ENCODE results near the gene SAPCD1.

Gene SAPCD1

DNA sequence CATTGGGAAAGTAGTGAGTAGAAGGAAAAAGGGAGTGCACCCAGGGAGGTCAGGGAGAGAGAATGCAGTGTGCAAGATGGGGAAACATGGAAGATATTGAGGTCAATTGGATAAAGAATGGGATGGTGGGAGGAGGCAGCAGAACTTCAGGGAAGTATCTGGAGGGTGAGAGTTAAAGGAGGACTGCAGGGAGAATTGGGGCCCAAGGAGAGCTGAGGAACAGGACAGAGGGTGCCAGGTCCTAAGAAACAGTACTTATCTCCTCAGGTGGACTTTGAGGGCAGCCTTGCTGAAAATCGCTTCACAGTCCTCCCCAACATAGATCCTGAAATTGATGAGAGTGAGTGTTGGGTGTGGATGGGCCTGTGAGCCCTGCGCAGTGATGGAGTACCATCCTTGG is 4.2 kb upstream of the SAPCD1 start:
- DNase-seq, result no peak

GRCh38 chr6:31760790-31761189 is 1.7 kb upstream of the SAPCD1 start:
- DNase-seq, result no peak

- DNase-seq, result no peak
Measured at GRCh38 chr6:31761343-31761742, 1.1 kb upstream of the SAPCD1 start.

DNA sequence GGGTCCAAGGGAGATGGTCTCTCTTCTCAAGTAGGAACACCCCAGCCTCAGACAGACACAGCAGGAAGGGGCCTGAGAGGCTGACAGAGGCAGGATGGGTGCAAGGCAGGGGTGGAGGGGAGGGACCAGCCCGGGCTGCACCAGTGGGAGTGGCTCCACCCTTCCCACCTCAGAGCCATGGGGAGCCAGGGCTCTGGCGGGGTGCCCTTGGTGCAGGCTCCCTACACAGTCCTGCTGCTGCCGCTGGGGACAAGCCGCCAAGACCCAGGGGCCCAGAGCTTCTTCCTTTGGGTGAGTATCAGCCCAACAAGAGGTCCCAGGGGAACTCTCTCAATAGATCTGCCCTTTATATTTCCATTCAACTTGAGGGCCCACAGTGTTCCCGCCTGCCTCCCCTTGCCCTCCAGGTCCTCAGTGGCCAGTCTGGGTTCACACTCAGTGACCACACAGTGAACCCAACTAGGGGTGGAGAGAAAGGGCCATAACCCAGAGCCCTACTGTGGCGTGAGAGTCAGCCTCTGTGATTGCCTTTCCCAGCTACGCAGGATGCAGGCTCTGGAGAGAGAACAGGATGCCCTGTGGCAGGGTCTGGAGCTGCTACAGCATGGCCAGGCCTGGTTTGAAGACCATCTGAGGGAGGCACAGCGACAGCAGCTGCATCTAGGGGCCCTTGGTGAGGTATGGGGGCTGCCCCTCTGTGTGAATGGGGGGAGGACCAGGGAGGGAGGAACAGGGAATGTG is 592 bp downstream of the SAPCD1 start:
- no peak for DNase-seq

- no peak for DNase-seq
Measured at GRCh38 chr6:31763619-31763940, 1.1 kb downstream of the SAPCD1 start.

- no peak for DNase-seq
Measured at GRCh38 chr6:31764198-31764597, 1.7 kb downstream of the SAPCD1 start.

GRCh38 chr6:31765559-31765909 is 3.1 kb downstream of the SAPCD1 start:
- DNase-seq, result no peak

GRCh38 chr6:31765910-31766794 is 3.7 kb downstream of the SAPCD1 start:
- DNase-seq, result no peak

- no peak for DNase-seq
Measured at GRCh38 chr6:31767096-31767645, 4.7 kb downstream of the SAPCD1 start.

- no peak for DNase-seq
Measured at GRCh38 chr6:31768363-31769257, 6.2 kb downstream of the SAPCD1 start.

DNA sequence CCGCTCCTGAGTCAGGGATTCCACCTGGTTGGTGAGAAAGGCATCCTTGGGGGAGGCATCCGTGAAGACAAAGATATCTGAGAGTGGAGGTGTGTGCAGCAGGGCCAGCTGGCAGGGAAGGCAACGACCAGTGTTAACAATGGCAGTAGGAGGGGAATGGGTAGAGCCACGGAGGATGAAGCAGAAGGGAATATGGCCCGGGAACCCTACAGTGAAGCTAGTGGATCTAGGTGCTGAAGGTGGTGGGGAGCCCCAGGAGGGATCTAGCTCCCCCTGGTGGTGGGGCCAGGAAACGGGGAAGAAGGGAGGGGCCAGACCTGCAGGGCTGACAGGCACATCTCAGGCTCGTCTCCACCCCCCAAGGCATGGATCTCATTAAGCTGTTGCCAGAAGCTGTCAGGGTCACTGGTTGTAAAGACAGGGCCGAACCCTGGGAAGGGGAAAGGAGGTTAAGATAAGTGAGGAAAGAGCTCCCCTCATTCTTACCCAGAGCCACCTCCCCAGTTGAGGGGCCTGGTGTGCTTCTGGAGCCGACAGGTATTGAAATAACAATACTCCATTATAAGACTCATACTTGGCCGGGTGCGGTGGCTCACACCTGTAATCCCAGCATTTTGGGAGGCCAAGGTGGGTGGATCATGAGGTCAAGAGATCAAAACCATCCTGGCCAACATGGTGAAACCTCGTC is 7.4 kb downstream of the SAPCD1 start:
- DNase-seq, result peak; percentile 23 to 34

GRCh38 chr6:31770860-31771259 is 8.4 kb downstream of the SAPCD1 start:
- DNase-seq, result no peak

- no peak for DNase-seq
Measured at GRCh38 chr6:31771992-31772358, 9.5 kb downstream of the SAPCD1 start.

DNA sequence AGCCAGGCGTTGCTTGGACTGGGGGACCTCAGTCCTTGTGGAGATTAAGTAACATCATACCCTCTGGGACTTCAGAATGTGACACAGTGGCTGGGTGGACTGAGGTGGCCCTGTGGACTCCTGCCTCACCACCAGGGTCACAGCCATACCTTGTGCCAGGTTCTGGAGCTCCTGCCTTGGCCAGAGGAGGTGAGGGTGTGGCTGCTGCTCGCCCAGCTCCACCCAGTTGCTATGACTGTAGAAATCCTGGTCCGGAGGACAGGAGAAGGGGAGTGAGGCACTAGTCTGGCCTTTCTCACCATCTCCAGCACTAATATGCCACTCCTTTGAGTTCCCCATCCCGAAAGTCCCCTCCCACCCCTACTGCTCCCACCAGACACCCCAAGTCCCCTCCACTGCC is 12.7 kb downstream of the SAPCD1 start:
- DNase-seq, result no peak

DNA sequence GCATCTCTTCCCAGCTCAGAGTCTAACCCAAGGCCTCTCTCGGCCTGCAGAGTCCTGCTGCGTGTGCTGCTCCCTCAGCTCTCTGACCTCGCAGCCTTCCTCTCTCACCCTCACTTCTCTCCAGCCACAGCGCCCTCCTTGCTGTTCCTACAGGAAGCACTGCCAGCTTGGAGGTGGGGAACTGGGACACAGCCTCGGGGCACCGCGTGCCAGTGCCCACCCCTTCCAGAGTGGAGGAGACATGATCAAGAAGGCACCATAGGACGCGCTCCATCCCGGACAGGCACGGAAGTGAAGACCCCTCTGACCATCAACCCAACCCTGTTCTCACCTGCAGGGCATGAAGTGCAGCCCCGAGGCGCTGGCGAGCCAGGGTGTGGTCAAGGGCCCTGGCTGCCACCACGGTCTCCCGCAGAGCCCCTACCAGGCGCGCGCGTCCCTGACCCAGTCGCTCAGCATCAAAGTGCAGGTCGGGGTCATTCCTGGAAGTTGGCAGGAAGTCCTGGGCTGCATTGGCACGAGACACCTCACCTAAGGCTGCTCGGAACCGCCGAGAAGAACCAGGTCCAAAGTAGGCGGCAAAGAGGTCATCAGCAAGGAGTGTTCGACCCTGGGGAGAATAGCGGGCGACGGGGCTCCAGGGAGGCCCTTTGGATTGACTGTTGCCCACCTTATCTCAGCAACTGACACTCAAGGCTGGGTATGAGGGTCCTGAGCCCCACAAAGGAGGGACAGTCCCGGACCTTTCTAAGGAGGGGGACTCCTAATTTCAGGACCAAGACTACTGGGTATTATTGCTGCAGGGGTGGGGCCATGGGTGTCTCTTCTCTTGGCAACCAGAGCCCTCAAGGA is 13.4 kb downstream of the SAPCD1 start:
- DNase-seq, result no peak

GRCh38 chr6:31776485-31776988 is 14.1 kb downstream of the SAPCD1 start:
- peak in 1 of 2 experiments; percentile 31 for DNase-seq

GRCh38 chr6:31776989-31777666 is 14.7 kb downstream of the SAPCD1 start, which contains the start of gene VWA7:
VWA7 (minus strand) TSS chr6:31777328; CDS start chr6:31776779, 549 bp downstream.
- peak; percentile 52 to 63 for DNase-seq

GRCh38 chr6:31777667-31778050 is 15.2 kb downstream of the SAPCD1 start:
- DNase-seq, result no peak

GRCh38 chr6:31778193-31778592 is 15.7 kb downstream of the SAPCD1 start:
- DNase-seq, result no peak

All from SHP77 (cell line).